Stimulated activated CD4-positive, alpha-beta T cell treated with anti-CD3 and anti-CD28 coated beads, Interleukin-4, amount 100 ng/mL, for 1 hour (primary cell): ENCODE results near the gene TMEM106A.
"Not testable (repeated sequence)": the region's sequence is repeated elsewhere in the genome, so short reads cannot be mapped to it uniquely, and the experiment has no call there.

Experiments
- DNase-seq: peaks from one replicate; pipeline ENCODE4 v3.0.0-alpha.2; 2020

TMEM106A gene

DNA sequence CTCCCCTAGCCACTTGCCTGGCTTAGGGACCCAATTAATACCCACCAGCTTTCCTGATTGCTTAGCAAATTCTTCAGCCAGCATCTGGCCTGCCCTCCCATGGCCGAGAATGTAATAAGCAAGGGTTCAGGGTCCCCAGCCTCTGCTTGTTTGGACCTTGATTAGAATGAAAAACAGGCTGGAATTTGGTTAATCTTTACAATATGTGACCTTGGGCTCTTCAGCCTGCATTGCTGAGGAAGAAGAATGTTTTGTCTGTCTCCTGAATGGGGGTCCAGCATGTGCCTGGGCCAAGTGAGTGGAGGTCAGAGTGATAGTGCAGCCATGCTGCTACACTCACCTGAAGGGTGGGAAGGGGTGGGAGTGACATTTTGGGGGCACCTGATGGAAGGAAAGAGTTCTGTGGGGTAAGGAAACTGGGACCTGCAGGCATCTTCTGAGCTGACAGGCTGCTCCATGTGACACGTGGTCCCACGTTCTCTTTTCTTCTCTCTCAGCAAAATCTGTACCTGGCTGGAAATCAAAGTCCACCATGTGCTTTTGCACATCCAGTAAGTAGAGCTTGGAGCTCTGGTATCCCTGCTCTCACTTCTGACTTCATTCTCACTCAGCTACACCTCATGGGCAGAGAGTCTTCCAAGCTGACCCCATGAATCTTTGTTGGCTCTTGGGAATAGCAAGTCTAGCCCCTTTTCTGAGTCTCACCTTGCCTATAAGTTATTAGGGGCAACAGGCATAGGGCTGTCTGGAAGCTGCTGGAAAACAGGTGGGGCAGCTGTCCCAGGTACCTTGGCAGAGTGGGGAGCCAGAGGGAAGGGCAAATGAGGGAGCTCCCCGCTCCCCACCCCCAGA, 5.3 kb downstream of the TMEM106A start:
- no peak for DNase-seq

DNA sequence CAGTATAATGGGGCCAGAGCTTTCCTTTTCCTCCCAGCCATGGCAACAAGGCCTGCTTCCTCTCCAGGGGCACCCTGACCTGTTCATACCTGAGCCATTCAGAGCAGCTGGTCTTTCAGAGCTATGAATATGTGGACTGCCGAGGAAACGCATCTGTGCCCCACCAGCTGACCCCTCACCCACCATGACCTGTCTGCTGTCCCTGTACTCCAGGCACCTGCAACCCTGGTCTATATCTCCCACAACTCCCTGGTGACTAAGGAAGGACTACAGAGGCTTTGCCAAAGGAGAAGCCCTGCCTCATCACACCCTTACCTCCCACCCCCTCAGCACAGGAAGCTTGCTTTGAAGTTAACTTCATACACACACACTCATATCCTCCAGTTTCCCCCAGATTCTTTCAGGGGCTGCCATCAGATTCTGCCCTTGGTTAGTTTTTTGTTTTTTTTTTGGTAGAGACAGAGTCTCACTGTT, 6.0 kb downstream of the TMEM106A start:
- DNase-seq, result no peak

DNA sequence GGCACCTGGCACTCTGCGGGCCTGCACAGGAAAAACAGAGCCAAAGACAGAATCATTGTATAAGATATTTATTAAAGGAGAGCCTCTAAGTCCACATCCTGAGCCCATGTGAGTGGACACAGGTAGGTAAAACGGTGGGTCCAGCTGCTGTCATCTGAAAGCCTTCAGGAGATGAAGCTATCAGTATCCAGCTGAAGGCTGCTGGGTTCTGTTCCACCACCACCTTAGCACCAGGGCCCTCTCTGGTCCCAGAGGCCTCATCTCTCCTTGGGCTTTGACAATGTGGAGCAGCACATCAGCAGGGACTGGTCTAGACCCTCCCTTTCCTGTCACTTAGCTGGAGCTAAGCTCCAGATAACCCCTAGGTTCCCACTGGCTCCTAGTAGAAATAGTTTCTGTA, 7.3 kb downstream of the TMEM106A start:
- no peak for DNase-seq

DNA sequence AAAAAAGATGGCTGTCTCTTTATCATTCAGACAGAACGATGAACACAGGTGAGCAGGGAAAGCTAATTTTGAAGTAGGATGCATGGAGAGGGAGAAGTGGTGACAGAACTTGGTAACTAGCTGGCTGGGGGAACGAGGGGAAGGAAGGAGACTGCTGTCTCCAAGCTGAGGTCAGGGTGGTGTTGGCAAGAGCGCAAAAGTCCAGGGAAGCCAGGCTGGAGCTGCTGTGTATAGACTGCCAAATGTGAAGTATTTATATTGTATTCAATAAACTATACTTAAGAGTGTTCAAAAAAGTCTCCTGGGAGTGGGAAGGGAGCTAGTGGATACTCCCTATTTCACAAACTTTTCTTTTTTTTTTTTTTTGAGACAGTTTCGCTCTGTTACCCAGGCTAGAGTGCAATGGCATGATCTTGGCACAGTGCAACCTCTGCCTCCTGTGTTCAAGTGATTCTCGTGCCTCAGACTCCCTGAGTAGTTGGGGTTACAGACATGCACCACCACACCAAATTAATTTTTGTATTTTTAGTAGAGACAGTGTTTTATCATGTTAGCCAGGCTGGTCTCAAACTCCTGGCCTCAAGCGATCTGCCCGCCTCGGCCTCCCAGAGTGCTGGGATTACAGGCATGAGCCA, 8.2 kb downstream of the TMEM106A start:
- no peak for DNase-seq

DNA sequence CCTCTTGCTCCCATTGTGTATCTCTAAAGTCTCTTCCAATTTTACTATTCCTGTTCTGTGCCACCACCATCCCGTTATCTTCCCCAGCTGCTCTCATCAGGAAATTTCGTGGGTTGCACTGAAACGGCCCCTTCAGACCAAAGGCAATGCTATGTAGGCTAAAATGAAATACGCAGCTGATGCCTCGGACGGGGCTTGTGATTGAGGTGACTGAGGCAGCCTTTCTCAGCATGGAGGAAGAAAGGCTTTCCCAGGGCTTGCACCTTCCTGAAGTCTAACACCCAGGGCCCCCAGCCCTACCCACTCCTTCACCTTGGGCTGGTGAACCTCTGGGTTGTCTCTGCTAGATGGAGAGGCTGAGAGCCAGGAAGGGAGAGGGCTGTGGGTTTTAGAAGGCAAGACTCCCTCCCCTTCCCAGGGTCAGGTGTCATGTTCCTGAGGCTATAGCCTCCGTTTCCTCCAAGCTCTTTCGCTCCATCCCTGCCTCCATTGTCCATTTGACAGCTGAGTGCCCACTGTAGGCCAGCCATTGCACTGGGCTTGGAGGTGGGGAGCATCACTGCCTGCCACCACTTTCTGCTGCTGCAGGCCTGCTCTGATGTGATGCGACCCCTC, 8.9 kb downstream of the TMEM106A start:
- DNase-seq, result no peak

DNA sequence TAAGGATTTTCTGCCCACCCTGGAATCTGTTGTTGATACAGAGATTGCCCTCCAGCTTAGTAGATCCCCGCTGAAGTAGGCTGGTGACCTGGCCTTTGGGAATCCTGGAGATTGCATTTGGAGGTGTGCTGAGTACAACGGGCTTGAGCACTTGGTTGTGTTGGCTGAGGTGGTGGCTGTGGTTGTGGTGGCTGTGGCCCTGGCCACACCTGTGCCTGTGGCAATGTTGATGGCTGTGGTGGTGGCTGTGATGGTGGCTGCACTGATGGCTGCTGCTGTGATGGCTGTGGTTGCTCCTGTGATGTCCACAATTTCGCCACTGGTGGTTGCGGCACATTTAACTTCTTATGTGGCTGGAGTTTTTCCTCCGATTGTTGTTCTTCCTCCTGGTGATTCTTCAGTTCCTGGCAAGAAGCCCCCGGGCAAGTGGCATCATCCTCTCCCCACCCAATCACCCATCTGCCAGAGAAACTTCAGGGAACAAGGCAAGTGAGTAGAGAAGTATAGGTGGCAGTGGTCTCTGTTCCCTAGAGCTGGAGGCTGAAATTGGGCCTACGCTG, 12.6 kb downstream of the TMEM106A start:
- DNase-seq, result no peak

DNA sequence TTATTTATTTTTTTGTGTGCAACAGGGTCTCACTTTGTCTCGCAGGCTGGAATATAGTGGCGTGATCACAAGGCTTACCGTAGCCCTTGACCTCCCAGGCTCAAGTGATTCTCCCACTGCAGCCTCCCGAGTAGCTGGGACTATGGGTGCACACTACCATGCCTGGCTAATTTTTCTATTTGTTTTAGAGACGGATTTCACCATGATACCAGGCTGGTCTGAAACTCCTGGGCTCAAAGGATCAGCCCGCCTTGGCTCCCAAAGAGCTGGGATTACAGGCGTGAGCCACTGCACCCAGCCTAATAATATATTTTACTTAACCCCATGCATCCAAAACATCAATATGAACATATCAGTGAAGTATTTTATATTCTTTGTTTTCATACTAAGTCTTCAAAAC, 14.7 kb downstream of the TMEM106A start:
- DNase-seq, result no peak

DNA sequence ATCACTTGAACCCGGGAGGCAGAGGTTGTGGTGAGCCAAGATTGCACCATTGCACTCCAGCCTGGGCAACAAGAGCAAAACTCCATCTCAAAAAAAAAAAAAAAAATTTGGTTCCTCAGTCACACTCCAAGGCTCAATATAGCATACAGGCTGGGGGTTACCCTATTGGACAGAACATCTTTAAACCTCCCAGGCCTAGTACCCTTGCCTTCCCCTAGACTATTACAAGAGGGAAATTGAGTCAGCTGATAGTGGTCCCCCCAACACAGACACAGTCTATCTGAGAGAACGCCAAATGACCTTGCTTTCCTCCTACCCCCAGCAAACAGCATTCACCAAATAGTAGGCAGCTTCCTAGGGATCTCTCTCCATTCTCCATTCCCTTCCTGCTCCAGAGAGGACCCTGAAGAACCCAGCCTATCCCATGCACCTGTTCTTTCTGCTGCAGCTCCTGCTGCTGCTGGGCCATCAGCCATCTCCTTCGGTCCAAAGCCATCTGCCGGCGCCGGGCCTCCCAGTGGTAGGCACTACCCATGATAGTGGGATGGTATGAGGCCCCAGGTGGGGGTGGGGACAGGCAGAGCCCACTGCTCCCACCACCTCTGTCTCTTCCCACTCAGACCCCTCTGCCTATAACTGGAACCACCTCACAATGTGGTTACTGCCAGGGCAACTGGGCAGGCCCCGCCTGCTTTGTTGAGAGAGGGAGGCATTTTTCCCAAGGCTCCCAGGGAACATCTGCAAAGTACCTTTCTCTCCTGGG, 16.5 kb downstream of the TMEM106A start, which contains the start of gene CCDC200:
CCDC200 (minus strand) TSS at position 604 of the 763 bp plus-strand sequence; CDS start at position 535, 69 bp downstream.
- DNase-seq, result not testable (repeated sequence)

DNA sequence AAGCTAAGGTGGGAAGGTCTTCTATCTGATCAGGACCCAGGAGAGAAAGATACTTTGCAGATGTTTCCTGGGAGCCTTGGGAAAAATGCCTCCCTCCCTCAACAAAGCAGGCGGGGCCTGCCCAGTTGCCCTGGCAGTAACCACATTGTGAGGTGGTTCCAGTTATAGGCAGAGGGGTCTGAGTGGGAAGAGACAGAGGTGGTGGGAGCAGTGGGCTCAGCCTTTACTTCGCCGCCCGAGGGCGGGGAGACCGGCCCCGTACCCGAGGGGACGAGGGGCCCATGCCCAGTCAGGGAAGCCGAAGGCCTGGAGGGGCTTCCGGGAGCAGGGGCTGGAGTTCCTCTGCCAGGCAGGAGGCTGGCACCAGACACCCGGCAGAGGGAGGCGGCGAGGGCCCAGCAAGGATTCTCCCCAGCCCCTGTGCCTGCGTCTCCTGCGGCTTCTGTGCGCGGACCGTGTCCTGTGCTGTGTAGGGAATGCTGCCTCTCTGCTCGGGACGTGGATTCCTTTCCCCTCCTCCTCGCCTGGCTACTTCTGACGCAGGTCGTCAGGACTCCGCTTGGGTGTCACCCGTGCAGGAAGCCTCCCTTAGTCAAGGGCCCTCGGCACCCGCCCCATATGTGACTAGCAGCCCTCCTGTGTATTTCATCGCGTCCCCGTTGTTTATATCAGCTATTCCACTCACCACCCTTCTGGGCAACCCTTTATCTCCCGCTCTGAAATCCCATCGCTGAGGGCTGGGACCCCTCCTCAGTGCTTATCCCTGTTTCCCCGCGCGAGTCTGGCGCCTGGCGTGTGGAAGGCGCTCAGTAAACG, 19.7 kb downstream of the TMEM106A start:
- not testable (repeated sequence) for DNase-seq

DNA sequence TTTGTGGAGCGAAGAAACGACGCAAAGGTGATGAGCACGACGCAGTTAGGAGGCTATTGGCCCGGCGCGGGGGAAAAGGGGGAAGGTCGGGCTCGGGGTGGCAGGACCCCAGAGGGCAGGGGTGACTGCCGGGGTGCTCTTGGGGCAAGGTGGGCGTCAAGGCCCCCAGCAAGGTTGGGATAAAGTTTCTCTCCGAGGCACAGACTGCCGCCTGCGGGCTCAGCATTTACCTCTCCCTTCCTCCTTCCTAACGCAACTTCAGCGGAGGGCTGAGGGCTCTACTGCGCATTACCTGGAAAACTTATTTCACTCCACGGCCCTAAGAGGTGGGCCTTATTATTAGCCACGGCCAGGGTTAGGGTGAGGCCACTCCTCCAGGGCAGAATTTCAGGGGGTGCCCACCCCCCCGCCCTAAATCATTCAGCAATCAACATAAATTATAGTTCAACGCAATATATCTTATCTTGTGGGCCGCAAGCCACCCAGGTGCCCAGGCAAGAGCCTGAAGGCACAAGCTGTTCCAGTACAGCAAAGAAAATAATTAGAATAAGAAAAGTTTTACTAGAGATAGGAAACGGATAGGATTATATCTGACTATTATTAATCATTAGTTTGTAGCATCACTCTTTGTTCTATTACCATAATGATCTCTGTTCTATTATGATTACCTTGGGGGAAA, 20.5 kb downstream of the TMEM106A start:
- not testable (repeated sequence) for DNase-seq

DNA sequence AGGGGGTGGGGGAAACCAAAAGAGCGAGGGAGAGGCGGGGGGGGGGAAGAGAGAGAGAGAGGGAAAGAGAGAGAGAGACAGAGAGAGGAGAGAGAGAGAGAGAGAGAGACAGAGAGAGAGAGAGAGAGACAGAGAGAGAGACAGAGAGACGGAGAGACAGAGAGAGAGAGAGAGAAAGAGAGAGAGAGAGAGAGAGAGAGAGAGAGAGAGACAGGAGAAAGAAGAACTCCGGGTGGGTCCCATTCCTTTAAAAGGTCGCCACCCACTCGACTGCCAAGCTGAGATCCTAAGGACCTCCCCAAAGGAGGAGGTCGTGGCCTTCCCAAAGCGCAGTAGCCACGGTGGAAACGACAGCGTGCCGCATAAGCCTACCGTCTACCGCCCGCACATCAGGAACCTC, 21.6 kb downstream of the TMEM106A start:
- not testable (repeated sequence) for DNase-seq

DNA sequence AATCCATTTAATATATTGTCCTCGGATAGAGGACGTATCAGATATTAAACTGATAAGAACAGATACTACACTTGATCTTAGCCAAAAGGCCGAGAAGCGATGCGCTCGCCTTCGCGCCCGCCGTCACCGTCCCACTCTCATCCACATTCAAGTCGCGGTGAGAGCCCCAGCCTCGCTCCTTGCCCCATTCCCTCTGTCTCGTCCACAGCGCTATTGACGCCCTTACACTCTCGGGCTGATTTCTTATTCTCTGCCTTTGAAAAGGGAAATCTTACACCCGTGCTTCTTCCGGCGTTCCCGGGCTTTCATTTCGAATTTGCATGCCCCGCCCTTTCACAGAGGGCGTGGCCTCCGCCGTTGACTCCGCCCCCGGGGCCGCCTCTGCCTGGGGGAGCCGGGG, 22.2 kb downstream of the TMEM106A start, which contains the start of gene RNU2-1:
RNU2-1 (minus strand) TSS at position 101 of the 400 bp plus-strand sequence.
- not testable (repeated sequence) for DNase-seq

DNA sequence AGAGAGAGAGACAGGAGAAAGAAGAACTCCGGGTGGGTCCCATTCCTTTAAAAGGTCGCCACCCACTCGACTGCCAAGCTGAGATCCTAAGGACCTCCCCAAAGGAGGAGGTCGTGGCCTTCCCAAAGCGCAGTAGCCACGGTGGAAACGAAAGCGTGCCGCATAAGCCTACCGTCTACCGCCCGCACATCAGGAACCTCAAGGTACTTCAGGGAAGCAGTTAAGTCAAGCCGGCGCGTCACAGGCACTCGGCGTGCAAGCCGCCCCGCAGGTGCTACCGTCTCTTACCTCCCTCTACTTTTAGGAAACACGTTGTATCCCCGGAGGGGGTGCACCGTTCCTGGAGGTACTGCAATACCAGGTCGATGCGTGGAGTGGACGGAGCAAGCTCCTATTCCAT, 27.9 kb downstream of the TMEM106A start:
- not testable (repeated sequence) for DNase-seq

DNA sequence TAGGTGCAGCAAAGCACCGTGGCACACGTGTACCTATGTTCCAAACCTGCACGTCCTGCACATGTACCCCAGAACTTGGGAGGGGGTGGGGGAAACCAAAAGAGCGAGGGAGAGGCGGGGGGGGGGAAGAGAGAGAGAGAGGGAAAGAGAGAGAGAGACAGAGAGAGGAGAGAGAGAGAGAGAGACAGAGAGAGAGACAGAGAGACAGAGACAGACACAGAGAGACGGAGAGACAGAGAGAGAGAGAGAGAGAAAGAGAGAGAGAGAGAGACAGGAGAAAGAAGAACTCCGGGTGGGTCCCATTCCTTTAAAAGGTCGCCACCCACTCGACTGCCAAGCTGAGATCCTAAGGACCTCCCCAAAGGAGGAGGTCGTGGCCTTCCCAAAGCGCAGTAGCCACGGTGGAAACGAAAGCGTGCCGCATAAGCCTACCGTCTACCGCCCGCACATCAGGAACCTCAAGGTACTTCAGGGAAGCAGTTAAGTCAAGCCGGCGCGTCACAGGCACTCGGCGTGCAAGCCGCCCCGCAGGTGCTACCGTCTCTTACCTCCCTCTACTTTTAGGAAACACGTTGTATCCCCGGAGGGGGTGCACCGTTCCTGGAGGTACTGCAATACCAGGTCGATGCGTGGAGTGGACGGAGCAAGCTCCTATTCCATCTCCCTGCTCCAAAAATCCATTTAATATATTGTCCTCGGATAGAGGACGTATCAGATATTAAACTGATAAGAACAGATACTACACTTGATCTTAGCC, 29.1 kb downstream of the TMEM106A start:
- DNase-seq, result not testable (repeated sequence)

DNA sequence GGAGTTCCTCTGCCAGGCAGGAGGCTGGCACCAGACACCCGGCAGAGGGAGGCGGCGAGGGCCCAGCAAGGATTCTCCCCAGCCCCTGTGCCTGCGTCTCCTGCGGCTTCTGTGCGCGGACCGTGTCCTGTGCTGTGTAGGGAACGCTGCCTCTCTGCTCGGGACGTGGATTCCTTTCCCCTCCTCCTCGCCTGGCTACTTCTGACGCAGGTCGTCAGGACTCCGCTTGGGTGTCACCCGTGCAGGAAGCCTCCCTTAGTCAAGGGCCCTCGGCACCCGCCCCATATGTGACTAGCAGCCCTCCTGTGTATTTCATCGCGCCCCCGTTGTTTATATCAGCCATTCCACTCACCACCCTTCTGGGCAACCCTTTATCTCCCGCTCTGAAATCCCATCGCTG, 34.8 kb downstream of the TMEM106A start:
- DNase-seq, result not testable (repeated sequence)
